ENCODE data around the gene ZNF410.

ZNF410 gene

GRCh38 chr14:73953731-73954130 is 67.1 kb downstream of the ZNF410 start:
- no peak for DNase-seq (ENCODE audit: low read depth in 2 of 2)

GRCh38 chr14:73955674-73956073 is 69.0 kb downstream of the ZNF410 start:
- DNase-seq (ENCODE audit: low read depth in 2 of 2), result no peak

GRCh38 chr14:73958591-73958990 is 71.9 kb downstream of the ZNF410 start:
- no peak for DNase-seq (ENCODE audit: low read depth in 2 of 2)

- DNase-seq (ENCODE audit: low read depth in 2 of 2), result no peak
Observed at GRCh38 chr14:73961192-73961591, 74.5 kb downstream of the ZNF410 start.

- DNase-seq (ENCODE audit: low read depth in 2 of 2), result no peak
Observed at GRCh38 chr14:73965216-73965615, 78.6 kb downstream of the ZNF410 start.

- DNase-seq (ENCODE audit: low read depth in 2 of 2), result no peak
Observed at GRCh38 chr14:73968885-73969284, 82.2 kb downstream of the ZNF410 start.

- no peak for DNase-seq (ENCODE audit: low read depth in 2 of 2)
Observed at GRCh38 chr14:73973497-73973896, 86.8 kb downstream of the ZNF410 start.

- DNase-seq (ENCODE audit: low read depth in 2 of 2), result no peak
Observed at GRCh38 chr14:73976125-73976524, 89.5 kb downstream of the ZNF410 start.

GRCh38 chr14:73977896-73978295 is 91.2 kb downstream of the ZNF410 start:
- DNase-seq (ENCODE audit: low read depth in 2 of 2), result no peak

Measured in stimulated activated CD8-positive, alpha-beta memory T cell treated with anti-CD3 and anti-CD28 coated beads, Interleukin-2, amount 100 ng/mL, for 1 hour (primary cell).